Glomerular visceral epithelial cell (primary cell): ENCODE data around the gene FAM89A.
"Not testable (repeated sequence)": the region's sequence is repeated elsewhere in the genome, so short reads cannot be mapped to it uniquely, and the experiment has no call there.

Experiments used
- DNase-seq: peaks from one replicate; pipeline ENCODE4 v3.0.0-alpha.2; 2016; ENCODE audit errors: extremely low spot score

FAM89A gene

GRCh38 chr1:231032963-231033362 lies 7.1 kb downstream of the FAM89A start:
- no peak for DNase-seq

DNA sequence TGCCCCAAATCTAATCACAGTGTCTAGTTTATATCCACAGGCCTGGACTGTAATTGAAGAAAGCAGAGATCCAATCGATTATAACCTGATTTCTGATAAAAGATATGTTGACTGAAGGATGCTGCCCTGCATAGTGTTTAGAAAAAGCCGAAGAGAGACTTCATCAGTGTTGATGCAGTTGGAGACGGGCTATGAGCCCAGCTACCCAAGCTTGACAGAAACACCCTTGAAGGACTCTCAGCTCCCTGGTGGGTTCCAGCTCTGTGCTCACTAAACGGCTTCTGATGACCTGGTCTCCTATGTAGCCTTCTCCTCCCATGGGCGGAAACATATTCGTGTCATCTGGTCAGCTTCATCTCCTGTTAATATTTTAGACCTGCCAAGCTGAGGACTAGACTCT lies 10.2 kb downstream of the FAM89A start:
- no peak for DNase-seq

GRCh38 chr1:231029247-231029646 lies 10.8 kb downstream of the FAM89A start:
- DNase-seq: not testable (repeated sequence)

GRCh38 chr1:231028682-231029081 lies 11.4 kb downstream of the FAM89A start:
- no peak for DNase-seq

DNA sequence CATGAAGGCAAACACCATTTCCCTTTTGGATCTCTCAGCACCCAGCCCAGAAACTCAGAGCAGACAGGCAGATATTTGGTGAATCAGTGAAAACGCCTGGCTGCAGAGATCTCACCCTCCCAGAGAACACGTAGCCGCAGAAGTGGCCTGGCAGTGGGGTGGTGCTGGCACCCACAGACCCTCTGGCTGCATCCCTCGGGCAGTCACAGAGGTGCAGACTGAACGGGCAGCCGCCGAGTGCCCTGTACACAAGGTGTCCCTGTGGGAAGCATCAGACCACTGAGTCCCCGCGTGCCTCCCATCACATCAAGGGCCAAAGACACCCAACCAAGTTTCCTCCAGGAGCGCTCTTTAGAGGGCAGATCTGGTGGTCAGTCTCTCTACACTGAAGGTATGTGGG lies 12.1 kb downstream of the FAM89A start:
- DNase-seq: no peak

- DNase-seq: no peak
These were observed 12.7 kb downstream of the FAM89A start for GRCh38 chr1:231027136-231027925.

DNA sequence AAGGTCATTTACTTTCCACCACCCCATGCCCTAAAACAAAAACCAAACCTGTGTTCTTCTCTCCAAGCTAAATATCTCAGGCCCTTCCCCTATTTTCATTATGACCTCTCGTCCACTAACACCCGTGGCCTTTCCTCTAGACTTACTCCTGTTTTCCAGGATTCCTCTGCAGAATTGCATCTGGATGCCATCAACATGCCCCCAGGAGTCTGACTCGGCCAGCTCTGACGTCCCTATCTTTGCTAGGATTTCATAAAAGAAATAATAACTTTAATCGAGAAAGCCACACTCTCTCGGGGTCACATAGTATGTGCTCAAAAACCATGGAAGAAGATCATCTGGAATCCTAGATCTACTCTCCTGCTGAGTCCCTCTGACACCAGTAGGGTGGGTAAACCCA lies 13.5 kb downstream of the FAM89A start:
- DNase-seq: no peak

DNA sequence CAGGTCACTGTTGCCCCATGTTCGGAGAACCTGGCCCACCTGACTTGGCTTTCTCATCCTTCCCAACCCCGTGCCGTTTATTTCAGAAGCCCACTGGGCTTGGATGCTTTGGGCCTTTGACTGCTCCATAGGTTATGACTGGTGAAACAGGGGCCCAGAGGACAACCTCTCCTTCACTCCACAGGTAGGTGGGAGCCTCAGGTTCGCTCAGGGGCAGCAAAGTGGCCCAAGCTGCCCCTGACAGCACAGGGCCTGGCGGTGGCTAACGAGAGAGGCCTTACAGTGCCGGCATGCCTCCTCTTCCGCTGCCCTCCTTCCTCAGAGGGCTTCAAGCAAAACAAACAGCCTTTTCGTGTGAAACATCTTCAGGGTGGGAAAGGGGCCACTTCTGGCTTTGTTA lies 16.9 kb downstream of the FAM89A start:
- no peak for DNase-seq

DNA sequence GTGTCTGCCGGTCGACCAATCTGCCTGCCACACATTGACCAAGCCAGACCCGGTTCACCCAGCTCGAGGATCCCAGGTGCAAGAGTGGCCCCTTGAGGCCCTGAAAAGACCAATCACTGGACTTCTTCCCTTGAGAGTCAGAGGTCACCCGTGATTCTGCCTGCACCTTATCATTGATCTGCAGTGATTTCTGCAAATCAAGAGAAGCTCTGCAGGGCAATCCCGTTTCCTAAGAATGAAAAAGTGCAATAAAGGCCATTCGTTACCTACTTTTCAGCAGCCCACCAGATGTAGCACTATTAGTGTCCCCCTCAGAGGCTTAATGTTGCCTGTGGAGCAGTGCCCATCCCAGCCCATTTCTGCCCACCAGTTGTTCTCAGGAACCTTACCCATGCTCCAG lies 17.5 kb downstream of the FAM89A start:
- not testable (repeated sequence) for DNase-seq

- DNase-seq: no peak
These were observed 18.5 kb downstream of the FAM89A start for GRCh38 chr1:231021540-231022031.

DNA sequence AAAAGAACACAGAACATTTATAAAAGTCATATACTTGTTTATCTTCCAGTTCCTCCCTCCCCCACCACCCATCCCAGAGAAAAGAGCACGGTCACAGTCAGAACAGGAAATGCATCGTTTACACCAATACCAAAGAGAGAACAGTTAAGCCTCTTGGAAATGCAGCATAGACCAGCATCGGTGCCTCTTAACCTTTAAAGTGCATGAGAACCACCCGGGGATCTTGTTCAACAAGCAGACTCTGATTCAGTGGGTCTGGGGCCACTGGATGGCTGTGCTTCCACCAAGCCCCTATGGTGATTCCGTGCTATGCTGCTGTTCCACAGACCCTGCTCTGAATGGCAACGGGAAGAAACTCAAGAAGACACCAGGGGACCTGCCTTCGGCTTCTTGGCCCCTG lies 19.2 kb downstream of the FAM89A start:
- no peak for DNase-seq

GRCh38 chr1:231020139-231020601 lies 19.9 kb downstream of the FAM89A start:
- DNase-seq: no peak

DNA sequence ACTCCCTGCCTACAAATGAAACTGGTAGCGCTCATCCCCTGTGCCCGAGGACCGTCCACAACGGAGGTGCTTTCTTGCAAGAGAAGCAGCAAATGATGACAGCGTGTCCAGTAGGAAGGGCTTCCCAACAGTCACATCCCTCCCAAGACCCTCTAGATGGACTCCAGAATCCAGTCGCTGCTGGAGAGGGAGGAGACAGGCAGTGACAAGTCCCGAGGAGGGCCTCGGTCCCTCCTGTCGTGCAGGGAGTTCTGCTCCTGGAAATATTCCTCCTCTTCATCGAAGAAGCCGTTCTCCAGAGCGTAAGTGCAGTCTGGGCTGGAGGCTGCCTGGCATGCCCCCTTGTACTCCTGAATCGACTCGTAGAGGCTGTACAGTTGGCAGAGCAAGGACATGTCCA lies 20.3 kb downstream of the FAM89A start:
- no peak for DNase-seq

GRCh38 chr1:231016966-231017365 lies 23.1 kb downstream of the FAM89A start:
- no peak for DNase-seq

DNA sequence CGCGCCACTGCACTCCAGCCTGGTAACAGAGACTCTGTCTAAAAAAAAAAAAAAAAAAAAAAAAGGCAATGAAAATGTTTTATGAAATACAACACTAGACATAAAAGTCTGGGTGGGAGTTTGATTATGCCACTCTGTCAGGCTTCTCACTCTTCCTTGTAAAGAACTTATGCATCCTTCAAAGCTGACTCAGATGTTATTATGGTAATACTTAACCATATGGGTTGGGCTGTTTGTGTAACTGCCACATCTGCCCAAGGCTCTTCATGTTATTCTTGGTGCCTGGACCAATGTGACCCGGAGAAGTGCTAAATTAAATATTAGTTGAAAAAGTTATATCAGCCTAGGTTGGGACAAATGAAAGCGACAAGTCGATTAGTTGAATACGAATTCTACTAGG lies 23.8 kb downstream of the FAM89A start:
- no peak for DNase-seq

DNA sequence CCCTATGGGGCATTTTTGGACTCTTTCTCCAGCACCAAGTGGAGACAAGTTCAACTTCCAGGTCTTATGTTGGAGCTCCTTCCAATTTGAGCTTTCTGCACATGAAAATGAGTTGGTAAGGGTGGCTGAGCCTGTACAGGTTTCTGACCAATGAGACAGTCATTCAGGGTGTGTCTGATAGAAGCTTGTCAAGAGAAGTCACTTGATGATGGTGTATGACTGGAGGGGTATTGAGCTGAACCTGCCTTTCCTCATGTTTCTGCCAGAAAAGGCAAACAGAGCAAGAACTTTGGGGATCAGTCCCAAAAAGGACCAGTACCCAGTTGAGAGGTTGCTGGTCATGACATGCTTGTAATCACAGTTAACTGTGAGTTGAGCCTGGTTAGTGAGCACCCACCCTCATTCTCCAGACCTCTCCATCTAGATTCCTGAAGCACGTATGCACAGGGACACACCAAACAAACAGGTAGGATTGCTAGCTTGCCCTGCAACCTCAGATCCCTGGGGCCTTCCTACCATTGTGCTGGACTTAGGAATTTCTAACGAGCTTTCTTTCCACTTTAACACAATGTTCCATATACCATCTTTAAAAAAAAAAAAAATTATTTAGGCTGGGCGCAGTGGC lies 26.6 kb downstream of the FAM89A start:
- no peak for DNase-seq

DNA sequence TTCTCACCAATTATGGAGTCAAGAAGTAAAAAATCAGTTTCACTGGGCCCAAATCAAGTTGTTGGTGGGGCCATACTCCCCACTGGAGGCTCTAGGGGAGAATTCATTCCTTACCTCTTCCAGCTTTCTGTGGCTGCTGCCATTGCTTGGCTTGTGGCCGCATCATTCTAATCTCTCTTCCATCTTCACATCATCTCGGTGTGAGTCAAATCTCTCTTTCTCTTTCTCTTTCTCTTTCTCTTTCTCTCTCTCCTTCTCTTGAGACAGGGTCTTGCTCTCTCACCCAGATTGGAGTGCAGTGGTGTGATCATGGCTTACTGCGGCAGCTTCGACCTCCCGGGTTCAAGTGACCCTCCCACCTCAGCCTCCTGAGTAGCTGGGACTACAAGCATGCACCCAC lies 28.1 kb downstream of the FAM89A start:
- DNase-seq: no peak

- DNase-seq: no peak
These were observed 28.7 kb downstream of the FAM89A start for GRCh38 chr1:231011360-231011759.

- not testable (repeated sequence) for DNase-seq
These were observed 32.5 kb downstream of the FAM89A start for GRCh38 chr1:231007535-231007934.

DNA sequence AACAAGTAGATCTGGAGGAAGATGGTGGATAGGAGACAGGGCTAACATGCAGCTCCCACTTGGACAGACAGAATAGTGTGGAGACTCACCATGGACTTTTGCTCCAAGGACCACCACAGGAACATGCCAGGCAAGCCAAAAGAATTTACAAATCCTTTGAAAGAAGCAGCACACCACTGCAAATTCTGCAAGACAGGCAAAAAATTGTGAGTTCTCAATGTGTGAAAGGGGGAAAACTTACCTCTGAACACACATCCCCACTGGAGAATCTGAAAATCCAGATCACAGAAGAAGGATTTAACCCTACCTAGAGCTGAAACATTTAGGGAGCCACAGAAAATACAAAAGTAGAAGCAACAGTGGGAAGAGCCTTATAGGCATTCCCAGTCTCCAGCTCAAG lies 38.2 kb downstream of the FAM89A start:
- no peak for DNase-seq

- DNase-seq: no peak
These were observed 39.4 kb downstream of the FAM89A start for GRCh38 chr1:231000639-231001038.

- DNase-seq: no peak
These were observed 39.9 kb downstream of the FAM89A start for GRCh38 chr1:231000201-231000600.

- no peak for DNase-seq
These were observed 45.2 kb downstream of the FAM89A start for GRCh38 chr1:230994860-230995259.
